SK-N-MC (cell line): ENCODE results near the gene CIDEA.
"Not testable (repeated sequence)": the region's sequence is repeated elsewhere in the genome, so short reads cannot be mapped to it uniquely, and the experiment has no call there.

Experiments
- EZH2 ChIP-seq: fragments of 200-600 bp; sonication (generic); IDR thresholded peaks from one replicate; pipeline ENCODE4 v1.6.1; 2017; ENCODE audit warnings: antibody characterized with exemption
- FOXP2 ChIP-seq: optimal IDR thresholded peaks from 2 replicates; pipeline ENCODE3; 2011; ENCODE audit warnings: mild to moderate bottlenecking, moderate library complexity; ENCODE audit not compliant: insufficient read depth; ENCODE audit errors: extremely low read length, control extremely low read depth
- POLR2AphosphoS5 ChIP-seq: IDR thresholded peaks from 2 replicates; pipeline ENCODE4 v1.6.1; 2012; ENCODE audit warnings: mild to moderate bottlenecking, low read depth, low read length, borderline replicate concordance

- not testable (repeated sequence) for TF ChIP-seq EZH2, POLR2AphosphoS5, FOXP2
These were observed 23.6 kb upstream of the CIDEA start for GRCh38 chr18:12230561-12230960.
